ENCODE results near the gene CUX1.

Gene CUX1

DNA sequence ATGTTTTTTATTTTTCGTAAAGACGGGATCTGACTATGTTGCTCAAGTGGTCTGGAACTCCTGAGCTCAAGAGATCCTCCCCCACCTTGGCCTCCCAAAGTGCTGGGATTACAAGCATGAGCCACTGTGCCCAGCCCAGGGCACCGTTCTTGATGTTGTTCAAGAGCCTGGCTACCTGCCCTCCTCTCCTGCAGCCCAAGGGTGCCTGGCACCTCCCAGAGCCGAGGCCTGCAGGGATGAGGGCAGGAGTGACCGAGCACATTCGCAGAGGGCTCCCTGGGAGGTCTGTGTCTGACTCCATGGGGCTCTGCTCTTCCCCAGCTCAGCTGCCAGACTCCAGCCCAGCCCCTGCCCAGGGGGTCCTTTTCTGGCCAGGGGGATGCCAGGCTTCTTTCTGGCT, 484.6 kb downstream of the CUX1 start:
- TF ChIP-seq POLR2AphosphoS5 (IDR thresholded peaks at IDR 0.05; ENCODE audit: low read depth, low read length) (no peak), POLR2A (IDR thresholded peaks at IDR 0.05; ENCODE audit: low read depth, low read length) (no peak), TAF1 (IDR thresholded peaks at IDR 0.05; ENCODE audit: borderline replicate concordance, low read depth, low read length) (no peak)
- no peak for DNase-seq (ENCODE audit: insufficient read length)
- no peak for FAIRE-seq

DNA sequence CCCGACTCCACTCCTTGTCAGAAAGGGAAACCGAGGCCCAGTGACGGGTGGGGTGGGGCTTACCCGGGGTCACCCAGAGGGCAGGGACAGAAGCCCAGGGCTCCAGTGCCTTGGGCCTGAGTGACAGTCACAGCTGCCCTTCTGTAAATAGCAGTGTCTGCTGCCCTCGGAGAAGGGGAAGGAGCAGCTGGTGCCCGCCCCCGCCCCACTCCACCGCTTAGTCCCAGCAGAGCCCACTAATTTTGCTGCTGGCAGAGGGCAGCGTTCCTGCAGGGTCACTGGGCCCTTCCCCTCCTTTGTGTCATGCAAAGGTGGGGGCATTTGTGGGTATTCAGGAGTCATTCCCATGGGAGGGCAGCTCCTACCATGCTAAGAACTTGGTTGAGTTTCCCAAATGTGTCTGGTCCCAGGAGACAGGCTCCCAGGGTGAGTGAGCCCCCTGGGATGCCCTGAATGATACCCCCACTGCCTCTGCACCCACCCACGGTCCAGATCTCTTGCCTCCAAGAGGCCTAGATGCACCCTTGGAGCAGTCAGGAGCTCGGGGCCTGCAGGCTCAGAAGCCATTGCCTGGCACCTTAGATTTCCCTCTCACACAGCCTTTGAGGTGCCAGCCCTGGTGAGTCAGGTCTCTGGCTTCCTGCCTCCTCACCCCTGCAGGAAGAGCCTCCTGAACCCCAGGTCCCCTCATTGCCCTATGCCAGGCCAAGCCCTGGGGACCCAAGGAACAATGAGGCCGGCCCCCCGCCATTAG, 486.4 kb downstream of the CUX1 start:
- DNase-seq (ENCODE audit: insufficient read length): no peak
- TF ChIP-seq POLR2A (IDR thresholded peaks at IDR 0.05; ENCODE audit: low read depth, low read length) (no peak), POLR2AphosphoS5 (IDR thresholded peaks at IDR 0.05; ENCODE audit: low read depth, low read length) (no peak), TAF1 (IDR thresholded peaks at IDR 0.05; ENCODE audit: borderline replicate concordance, low read depth, low read length) (no peak)
- FAIRE-seq: peak; percentile 24

DNA sequence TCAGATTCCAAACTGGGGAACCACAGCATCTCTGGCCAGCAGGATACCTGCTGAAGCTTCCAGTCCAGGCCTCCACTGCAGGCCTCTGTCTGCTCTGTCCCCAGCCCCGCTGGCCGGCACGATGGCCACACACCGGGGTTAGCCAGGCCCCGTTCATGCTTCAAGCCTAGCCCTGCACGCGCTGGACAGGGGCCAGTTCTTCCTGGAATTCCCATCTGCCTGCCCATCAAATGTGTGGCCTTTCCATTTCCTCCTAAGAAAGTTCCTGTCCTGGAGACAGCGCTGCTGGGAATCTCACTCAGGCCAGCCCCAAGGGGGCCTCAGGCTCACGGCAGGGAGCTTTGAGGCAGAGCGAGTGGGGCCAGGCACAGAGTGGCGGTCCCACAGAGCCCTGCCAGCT, 487.2 kb downstream of the CUX1 start:
- FAIRE-seq: no peak
- TF ChIP-seq POLR2A (IDR thresholded peaks at IDR 0.05; ENCODE audit: low read depth, low read length): no peak
- TF ChIP-seq POLR2AphosphoS5 (IDR thresholded peaks at IDR 0.05; ENCODE audit: low read depth, low read length): no peak
- no peak for TF ChIP-seq TAF1 (IDR thresholded peaks at IDR 0.05; ENCODE audit: borderline replicate concordance, low read depth, low read length)
- DNase-seq (ENCODE audit: insufficient read length): no peak

DNA sequence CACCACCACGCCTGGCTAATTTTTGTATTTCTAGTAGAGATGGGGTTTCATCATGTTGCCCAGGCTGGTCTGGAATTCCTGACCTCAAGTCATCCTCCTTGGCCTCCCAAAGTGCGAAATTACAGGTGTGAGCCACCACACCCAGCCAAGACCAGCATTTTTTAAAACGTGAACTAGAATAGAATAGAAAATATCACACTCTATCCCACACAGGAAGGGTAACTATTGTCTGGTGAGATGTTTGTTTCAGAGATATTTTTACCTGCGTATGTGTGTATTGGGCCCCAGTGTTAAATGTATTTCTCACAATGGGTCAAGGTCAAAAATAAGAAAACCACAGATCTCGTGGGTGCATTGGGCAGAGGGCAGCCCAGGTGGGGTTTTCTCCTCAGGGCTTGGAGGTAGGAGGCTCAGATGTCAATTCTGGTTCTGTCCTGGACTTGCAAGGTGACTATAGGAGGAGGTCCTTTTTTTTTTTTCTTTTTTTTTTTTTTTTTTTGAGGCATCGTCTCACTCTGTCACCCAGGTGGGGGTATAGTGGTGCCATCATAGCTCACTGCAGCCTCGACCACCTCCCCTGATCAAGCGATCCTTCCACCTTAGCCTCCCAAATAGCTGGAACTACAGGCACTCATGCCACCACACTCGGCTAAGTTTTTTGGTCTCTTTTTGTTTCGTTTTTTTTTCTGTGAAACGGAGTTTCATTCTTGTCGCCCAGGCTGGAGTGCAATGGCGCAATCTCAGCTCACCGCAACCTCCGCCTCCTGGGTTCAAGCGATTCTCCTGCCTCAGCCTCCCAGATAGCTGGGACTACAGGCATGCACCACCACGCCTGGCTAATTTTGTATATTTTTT, 488.2 kb downstream of the CUX1 start:
- TF ChIP-seq TAF1 (IDR thresholded peaks at IDR 0.05; ENCODE audit: borderline replicate concordance, low read depth, low read length): no peak
- TF ChIP-seq POLR2AphosphoS5 (IDR thresholded peaks at IDR 0.05; ENCODE audit: low read depth, low read length): no peak
- TF ChIP-seq POLR2A (IDR thresholded peaks at IDR 0.05; ENCODE audit: low read depth, low read length): no peak
- peak; percentile 82 for FAIRE-seq
- DNase-seq (ENCODE audit: insufficient read length): no peak

DNA sequence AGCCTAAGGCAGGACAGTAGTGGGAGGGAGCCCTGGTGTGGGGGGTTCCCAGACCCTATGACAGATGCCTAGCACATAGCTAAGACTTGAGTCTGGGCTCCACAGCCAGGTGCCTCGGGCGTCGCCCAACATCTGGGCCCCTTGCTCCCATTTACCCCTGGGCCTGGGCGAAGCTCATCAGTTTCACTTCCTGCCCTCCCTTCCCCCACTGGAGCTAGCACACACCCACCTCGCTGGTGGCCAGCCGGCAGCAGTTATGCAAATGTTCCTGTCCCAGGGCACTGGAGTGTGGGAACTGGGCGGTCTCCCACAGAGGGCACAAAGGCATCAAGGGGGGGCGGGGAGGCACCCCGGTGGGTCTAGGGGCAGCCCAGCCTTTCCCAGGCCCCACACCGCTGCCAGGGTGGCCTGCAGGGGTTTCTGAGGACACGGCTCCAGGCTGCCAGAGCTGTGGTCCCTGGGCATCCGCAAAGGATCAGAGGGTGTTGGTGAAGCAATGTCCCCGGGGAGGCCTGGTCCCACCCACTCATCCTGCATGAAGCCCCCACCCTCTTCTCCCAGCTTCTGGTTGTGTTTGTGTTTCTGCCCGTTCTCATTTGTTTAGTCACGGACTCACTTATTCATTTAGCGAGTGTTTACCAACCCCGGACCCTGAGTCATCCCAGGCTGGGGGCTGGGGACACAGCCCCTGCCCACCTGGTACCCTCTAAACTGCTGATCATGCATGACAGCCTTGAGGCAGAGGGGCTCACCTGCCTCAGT, 489.7 kb downstream of the CUX1 start:
- no peak for TF ChIP-seq TAF1 (IDR thresholded peaks at IDR 0.05; ENCODE audit: borderline replicate concordance, low read depth, low read length)
- peak; percentile 71; the same call in 1 of the 2 replicates for TF ChIP-seq POLR2AphosphoS5 (IDR thresholded peaks at IDR 0.05; ENCODE audit: low read depth, low read length)
- peak; percentile 72 for TF ChIP-seq POLR2A (IDR thresholded peaks at IDR 0.05; ENCODE audit: low read depth, low read length)
- FAIRE-seq (peak; percentile 97), DNase-seq (ENCODE audit: insufficient read length) (peak; percentile 88)

DNA sequence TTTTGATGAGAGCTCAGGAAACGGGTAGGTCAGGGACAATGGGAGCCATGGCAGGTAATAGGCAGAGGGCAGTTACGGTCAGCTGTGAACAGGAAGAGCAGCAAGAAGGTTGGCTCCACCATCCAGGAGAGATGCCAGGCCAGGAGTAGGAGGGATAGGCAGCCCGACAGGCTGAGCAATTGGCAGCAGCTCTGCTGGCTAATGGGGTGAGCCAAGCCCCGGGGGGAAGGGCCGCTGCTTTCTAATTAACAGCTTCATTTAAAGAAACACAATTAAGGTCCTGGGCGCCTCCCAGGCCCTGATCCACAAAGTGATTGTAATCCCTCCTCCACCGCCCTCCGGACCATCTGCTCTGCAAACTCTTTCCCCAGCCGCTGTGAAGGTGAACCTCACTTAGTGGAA, 493.0 kb downstream of the CUX1 start:
- DNase-seq (ENCODE audit: insufficient read length): no peak

DNA sequence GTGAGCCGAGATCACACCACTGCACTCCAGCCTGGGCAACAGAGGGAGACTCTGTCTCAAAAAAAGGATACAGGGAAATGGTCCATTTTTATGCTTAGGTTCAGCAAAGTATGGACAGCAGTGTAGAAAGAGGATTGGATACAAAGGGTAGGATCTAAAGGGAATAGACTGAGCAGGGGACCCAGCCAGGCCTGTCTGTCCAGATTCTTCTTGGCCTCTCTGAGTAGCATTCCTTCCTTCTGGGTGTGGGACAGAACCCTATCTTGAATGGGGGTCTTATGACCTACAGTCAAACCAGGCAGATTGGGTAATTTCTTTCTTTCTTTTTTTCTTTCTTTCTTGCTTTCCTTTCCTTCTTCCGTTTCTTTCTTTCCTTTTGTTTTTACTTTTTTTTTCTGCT, 494.9 kb downstream of the CUX1 start:
- no peak for TF ChIP-seq POLR2A (IDR thresholded peaks at IDR 0.05; ENCODE audit: low read depth, low read length)
- TF ChIP-seq POLR2AphosphoS5 (IDR thresholded peaks at IDR 0.05; ENCODE audit: low read depth, low read length): no peak
- no peak for TF ChIP-seq TAF1 (IDR thresholded peaks at IDR 0.05; ENCODE audit: borderline replicate concordance, low read depth, low read length)
- FAIRE-seq: no peak
- DNase-seq (ENCODE audit: insufficient read length): no peak

More for the DNA sequence above, 493.0 kb downstream of the CUX1 start:
- TF ChIP-seq POLR2AphosphoS5 (IDR thresholded peaks at IDR 0.05; ENCODE audit: low read depth, low read length) (no peak), TAF1 (IDR thresholded peaks at IDR 0.05; ENCODE audit: borderline replicate concordance, low read depth, low read length) (no peak), POLR2A (IDR thresholded peaks at IDR 0.05; ENCODE audit: low read depth, low read length) (no peak)
- no peak for FAIRE-seq

DNA sequence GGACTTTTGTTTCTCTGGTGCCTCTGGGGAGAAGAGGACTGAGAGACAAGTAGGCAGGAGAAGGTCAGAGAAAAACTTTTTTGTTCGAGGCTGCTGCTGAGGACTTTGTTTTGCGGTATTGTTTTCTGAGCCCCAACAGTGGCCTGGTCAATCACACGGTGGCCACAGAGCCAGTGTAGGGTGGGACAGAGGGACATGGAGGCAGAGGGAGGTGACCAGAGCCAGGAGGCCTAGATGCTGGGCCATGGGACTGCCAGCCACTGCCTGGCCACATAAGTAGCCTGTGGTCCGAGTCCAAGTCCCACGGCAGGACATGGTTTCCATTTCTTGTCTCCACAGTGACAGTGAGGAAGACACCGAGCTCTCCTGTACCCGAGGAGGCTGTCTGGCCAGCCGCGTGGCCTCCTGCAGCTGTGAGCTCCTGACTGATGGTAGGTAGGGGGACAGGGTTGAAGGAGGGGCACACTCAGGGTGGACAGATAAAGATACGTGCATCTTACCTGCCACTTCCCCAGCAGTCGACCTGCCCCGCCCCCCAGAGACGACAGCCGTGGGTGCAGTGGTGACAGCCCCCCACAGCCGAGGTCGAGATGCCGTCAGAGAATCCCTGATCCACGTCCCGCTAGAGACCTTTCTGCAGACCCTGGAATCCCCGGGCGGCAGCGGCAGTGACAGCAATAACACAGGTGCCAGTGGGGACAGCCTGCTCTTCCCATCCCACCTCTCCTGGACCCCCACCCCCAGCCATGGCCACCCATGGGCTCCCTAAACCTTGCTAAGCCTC, 496.8 kb downstream of the CUX1 start:
- TF ChIP-seq POLR2AphosphoS5 (IDR thresholded peaks at IDR 0.05; ENCODE audit: low read depth, low read length) (no peak), POLR2A (IDR thresholded peaks at IDR 0.05; ENCODE audit: low read depth, low read length) (no peak), TAF1 (IDR thresholded peaks at IDR 0.05; ENCODE audit: borderline replicate concordance, low read depth, low read length) (no peak)
- FAIRE-seq (no peak), DNase-seq (ENCODE audit: insufficient read length) (no peak)

DNA sequence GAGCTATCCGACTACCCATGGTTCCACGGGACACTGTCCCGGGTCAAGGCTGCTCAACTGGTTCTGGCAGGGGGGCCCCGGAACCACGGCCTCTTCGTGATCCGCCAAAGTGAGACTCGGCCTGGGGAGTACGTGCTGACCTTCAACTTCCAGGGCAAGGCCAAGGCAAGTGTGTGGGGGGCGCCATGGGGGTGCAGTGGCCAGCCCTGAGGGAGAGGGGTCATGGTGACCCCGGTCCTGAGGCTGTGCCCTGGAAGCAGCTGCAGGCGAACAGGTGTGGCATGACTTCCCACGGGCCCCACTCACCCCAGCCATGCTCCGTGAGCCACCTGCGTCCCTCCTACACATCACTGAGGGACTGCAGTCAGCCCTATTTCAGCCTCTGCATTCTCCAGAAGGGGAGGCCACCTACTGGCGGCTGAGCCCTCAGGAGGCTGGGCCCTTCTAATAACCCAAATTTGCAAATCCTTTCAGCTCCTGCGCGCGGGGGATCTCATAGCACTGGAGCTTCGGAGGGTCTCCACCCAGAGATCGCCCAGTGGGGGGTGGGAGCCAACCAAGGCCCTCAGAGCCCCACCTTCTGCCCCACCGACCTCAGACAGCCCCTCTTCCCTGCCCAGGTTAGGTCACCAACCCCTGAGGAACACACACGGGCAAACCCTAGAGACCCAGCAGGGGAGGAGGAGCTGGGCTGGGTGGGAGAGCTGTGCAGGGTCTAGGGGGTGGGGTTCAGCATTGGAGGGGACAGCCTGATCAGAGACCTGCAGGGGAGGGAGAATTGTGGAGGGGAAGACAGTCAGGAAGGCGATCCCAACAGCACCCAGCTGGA, 500.0 kb downstream of the CUX1 start:
- no peak for FAIRE-seq
- no peak for TF ChIP-seq POLR2AphosphoS5 (IDR thresholded peaks at IDR 0.05; ENCODE audit: low read depth, low read length)
- no peak for TF ChIP-seq TAF1 (IDR thresholded peaks at IDR 0.05; ENCODE audit: borderline replicate concordance, low read depth, low read length)
- no peak for TF ChIP-seq POLR2A (IDR thresholded peaks at IDR 0.05; ENCODE audit: low read depth, low read length)
- no peak for DNase-seq (ENCODE audit: insufficient read length)

DNA sequence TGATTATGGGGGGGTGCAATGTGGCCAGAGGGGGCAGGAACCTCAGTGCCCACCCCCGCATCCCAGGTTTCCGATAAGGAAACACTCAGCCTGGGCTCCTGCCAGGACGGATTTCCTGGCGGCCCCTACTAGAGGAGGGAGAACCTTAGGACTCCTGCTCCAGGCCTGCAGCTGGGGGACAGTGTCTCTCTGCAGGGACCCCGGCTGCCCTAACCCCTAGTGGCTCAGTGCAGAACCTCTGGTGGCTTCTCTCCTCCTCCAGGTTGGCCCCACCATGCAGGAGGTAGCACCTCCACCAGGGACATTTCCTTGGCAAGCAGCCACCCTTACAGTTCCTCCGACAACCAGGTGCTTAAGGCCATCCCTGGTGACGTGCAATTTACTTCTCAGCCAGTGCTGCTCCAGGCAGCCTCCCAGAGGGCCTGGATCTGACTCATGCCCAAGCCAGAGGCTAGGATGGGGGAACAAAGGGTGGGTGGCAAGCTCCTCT, 501.1 kb downstream of the CUX1 start:
- TF ChIP-seq POLR2AphosphoS5 (IDR thresholded peaks at IDR 0.05; ENCODE audit: low read depth, low read length): no peak
- no peak for FAIRE-seq
- no peak for DNase-seq (ENCODE audit: insufficient read length)

Measured in GM12892 (cell line).